Activated CD8-positive, alpha-beta memory T cell treated with anti-CD3 and anti-CD28 coated beads for 48 hours (primary cell): ENCODE data around the gene AADACL2.

ENCODE experiments used
- DNase-seq, 3 experiments: peaks; one replicate each; pipeline ENCODE4 v3.0.0-alpha.2; 2020; ENCODE audit warnings: low read depth in 2 of 3, low spot score in 2 of 3

Gene AADACL2

DNA sequence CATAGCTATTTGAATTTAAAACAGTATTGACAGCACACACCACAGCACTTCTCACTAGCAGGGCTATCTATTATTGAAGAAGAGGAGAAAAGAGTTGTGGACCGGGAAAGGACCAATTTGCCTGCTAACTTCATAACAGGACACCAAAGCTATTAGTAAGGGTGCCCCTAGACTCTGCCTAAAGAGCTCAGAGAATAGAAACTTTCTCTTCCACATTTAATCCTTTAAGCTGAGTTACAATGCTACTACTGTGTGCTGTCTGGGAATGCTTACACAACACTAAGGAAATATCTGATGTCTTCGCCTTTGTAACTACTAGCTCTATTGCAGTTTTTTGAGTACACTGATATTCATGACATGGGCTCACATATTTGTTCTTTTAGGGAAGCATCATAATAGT, 66.7 kb downstream of the AADACL2 start:
- no peak for DNase-seq

DNA sequence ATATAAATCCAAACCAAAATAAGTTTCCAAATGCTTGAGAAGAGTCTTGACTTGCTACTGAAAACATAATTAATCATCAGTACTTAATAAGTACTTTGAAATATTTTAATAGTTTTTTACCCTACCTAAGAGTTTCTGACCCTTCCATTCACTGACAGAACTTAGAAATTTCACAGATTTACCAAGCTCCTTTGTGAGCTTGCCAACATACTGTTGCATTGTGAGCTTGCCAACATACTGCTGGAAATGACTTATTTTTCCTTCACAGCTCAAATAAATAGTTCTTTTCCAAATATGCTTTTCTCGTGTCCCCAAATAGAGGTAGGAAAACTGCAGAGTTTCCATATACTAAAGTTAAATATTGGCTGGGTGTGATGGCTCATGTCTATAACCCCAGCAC, 70.5 kb downstream of the AADACL2 start:
- DNase-seq: no peak

DNA sequence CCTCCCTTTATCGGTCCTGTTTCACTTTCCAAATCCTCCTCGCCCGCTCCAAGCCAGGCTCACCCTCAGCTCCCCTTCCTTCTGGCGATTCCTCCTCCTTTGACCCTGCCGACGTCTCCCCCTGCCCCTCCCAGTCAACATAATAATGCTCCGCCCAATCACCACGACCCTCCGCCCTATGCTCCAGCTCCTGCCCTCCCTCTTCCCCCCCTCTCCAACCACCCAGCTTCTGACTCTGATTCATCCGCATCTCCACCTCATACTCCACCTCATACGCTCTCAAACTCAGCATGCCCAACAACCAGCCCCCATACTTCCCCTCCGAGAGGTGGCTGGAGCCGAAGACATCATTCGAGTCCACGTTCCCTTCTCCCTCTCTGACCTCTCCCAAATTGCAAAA, 73.1 kb downstream of the AADACL2 start:
- no peak for DNase-seq
